ENCODE data around the gene PLA2G1B. TPM values are rescaled to one million over a fixed set of nuclear protein-coding genes. Genes with fewer than 3 reads are reported as not detected.

Gene PLA2G1B
- total and polyA plus RNA-seq, 9 of the 15 experiments (the other 6 are each of a cell fraction or from before 2014, with no cell fraction given): 1.4 TPM; not detected in 8

DNA sequence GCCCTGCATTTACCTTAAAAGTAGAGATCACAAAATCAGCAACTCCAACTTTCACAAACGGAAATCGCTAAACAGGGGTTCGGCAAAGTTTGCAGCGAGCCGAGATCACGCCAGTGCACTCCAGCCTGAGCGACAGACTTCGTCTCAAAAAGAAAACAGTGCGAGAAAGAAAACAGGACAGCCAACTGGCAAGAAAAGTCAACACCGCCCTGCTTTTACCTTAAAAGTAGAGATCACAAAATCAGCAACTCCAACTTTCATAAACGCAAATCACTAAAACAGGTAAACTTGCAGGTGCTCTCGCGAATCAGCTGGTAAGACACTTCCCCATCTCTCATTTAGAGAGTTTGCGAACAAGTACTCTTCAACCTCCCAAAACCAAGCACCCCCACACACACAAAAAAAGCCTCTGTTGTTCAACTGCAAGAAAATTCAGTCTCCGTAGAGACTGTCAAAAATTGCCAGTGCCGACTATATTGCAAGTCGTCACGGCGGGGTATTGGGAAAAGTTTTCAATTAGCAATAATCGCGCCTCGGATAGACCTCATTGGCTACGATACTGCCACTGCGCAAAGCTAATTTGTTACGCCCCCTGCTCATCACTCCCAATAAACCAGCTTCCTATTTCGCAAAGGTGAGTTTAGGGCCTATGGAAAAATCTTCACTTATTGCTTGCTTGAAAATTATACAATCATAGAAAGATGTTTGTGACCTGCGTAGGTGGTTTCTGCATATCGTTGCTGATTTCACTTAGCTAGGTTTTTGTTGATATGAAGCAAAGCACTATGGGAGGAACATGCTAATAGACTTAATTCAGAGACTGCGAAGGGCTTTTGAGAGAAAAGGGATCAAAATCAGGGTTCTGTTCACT, 34.7 kb downstream of the PLA2G1B start, which contains the start of gene RNU4-1 (continued):
- TF ChIP-seq CBFA2T2 (conservative IDR thresholded peaks at IDR 0.05): 0 out of 2 replicates have a peak, but pooled peaks have one; percentile 23
- TF ChIP-seq U2AF2 (optimal IDR thresholded peaks at IDR 0.05; ENCODE audit: low read depth, low read length): no peak
- TF ChIP-seq SMARCC2 (IDR thresholded peaks at IDR 0.05; ENCODE audit: low read depth): no peak
- peak; percentile 99 for TF ChIP-seq SMAD1 (IDR thresholded peaks at IDR 0.05; ENCODE audit: low read depth, low read length, partially characterized antibody)
- TF ChIP-seq NFE2 (IDR thresholded peaks at IDR 0.05; ENCODE audit: low read depth): 0 out of 2 replicates have a peak, but pooled peaks have one; percentile 34
- peak in 1 of 2 experiments; percentile 75; a peak in 2 of 4 replicates for TF ChIP-seq FOXA3 (CRISPR knock-in tag; conservative IDR thresholded peaks at IDR 0.05 in 1 of 2, IDR thresholded peaks at IDR 0.05 in 1 of 2)
- TF ChIP-seq, protein P1, sequence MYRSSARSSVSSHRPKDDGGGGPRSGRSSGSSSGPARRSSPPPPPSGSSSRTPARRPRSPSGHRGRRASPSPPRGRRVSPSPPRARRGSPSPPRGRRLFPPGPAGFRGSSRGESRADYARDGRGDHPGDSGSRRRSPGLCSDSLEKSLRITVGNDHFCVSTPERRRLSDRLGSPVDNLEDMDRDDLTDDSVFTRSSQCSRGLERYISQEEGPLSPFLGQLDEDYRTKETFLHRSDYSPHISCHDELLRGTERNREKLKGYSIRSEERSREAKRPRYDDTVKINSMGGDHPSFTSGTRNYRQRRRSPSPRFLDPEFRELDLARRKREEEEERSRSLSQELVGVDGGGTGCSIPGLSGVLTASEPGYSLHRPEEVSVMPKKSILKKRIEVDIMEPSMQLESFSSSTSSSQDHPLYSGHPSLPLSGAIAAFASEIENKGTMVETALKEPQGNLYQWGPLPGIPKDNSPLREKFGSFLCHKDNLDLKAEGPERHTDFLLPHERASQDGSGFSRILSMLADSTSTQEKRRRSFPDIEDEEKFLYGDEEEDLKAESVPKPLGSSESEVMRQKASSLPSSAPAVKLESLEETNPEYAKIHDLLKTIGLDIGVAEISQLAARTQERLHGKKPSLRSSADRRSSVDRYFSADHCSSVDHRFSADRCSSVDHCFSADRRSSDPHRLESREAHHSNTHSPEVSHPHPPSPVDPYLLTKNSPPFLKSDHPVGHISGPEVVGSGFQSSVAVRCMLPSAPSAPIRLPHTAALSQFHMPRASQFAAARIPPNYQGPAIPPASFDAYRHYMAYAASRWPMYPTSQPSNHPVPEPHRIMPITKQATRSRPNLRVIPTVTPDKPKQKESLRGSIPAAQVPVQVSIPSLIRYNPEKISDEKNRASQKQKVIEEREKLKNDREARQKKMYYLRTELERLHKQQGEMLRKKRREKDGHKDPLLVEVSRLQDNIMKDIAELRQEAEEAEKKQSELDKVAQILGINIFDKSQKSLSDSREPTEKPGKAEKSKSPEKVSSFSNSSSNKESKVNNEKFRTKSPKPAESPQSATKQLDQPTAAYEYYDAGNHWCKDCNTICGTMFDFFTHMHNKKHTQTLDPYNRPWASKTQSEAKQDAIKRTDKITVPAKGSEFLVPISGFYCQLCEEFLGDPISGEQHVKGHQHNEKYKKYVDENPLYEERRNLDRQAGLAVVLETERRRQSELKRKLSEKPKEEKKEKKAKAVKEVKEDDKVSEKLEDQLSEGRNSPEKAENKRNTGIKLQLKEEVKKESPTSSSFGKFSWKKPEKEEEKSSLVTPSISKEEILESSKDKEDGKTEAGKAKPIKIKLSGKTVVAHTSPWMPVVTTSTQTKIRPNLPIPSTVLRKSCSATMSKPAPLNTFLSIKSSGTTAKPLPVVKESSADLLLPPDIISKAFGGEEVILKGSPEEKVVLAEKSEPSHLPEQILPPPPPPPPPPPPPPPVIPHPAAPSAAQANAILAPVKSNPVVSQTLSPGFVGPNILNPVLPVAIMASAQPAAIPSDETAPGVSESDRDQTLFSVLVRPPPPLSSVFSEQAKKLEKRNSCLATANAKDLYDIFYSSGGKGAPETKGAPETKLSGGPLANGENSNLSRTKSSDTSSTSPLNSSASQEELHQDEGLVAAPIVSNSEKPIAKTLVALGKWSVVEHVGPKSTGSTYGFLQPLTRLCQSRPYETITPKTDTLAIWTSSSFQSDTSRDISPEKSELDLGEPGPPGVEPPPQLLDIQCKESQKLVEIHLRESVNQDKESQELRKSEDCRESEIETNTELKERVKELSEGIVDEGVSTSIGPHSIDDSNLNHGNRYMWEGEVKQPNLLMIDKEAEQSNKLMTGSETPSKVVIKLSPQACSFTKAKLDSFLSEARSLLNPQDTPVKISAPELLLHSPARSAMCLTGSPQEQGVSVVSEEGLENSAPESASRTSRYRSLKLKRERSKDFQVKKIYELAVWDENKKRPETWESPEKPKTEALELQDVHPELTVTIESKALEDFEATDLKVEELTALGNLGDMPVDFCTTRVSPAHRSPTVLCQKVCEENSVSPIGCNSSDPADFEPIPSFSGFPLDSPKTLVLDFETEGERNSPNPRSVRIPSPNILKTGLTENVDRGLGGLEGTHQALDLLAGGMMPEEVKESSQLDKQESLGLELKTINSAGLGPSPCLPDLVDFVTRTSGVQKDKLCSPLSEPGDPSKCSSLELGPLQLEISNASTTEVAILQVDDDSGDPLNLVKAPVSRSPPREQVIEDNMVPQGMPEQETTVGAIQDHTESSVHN (IDR thresholded peaks at IDR 0.05; ENCODE audit: borderline replicate concordance in 1 of 2, low read depth in 1 of 2): peak in 1 of 2 experiments; percentile 85; a peak in 2 of 4 replicates
- TF ChIP-seq, protein P2, sequence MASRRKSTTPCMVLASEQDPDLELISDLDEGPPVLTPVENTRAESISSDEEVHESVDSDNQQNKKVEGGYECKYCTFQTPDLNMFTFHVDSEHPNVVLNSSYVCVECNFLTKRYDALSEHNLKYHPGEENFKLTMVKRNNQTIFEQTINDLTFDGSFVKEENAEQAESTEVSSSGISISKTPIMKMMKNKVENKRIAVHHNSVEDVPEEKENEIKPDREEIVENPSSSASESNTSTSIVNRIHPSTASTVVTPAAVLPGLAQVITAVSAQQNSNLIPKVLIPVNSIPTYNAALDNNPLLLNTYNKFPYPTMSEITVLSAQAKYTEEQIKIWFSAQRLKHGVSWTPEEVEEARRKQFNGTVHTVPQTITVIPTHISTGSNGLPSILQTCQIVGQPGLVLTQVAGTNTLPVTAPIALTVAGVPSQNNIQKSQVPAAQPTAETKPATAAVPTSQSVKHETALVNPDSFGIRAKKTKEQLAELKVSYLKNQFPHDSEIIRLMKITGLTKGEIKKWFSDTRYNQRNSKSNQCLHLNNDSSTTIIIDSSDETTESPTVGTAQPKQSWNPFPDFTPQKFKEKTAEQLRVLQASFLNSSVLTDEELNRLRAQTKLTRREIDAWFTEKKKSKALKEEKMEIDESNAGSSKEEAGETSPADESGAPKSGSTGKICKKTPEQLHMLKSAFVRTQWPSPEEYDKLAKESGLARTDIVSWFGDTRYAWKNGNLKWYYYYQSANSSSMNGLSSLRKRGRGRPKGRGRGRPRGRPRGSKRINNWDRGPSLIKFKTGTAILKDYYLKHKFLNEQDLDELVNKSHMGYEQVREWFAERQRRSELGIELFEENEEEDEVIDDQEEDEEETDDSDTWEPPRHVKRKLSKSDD (conservative IDR thresholded peaks at IDR 0.05; ENCODE audit: low read length): 0 out of 2 replicates have a peak, but pooled peaks have one; percentile 34
- TF ChIP-seq HNRNPUL1 (IDR thresholded peaks at IDR 0.05; ENCODE audit: low read length): peak; percentile 95
- peak; percentile 40 for TF ChIP-seq NEUROD1 (IDR thresholded peaks at IDR 0.05; ENCODE audit: borderline replicate concordance, low read depth, low read length, partially characterized antibody)
- TF ChIP-seq, protein P3, sequence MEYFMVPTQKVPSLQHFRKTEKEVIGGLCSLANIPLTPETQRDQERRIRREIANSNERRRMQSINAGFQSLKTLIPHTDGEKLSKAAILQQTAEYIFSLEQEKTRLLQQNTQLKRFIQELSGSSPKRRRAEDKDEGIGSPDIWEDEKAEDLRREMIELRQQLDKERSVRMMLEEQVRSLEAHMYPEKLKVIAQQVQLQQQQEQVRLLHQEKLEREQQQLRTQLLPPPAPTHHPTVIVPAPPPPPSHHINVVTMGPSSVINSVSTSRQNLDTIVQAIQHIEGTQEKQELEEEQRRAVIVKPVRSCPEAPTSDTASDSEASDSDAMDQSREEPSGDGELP (CRISPR knock-in tag; IDR thresholded peaks at IDR 0.05; ENCODE audit: borderline replicate concordance): peak; percentile 85
- TF ChIP-seq SIRT6 (IDR thresholded peaks at IDR 0.05; ENCODE audit: low read depth, low read length): no peak
- peak; percentile 99 for TF ChIP-seq POLR2B (IDR thresholded peaks at IDR 0.05; ENCODE audit: low read depth, partially characterized antibody)

Measured in K562 (cell line).